GM12865 (cell line): ENCODE measurements around the gene TTLL10.

Experiments
- DNase-seq: peaks from one replicate; pipeline ENCODE4 v3.0.0; 2010; ENCODE audit warnings: low read depth
- H3K4me3 ChIP-seq: 2 replicates; pipeline ENCODE4 v1.5.1; 2011; ENCODE audit warnings: mild to moderate bottlenecking, low read depth, low read length, control low read depth
- CTCF ChIP-seq: IDR thresholded peaks from 2 replicates; pipeline ENCODE4 v1.5.1; 2011; ENCODE audit warnings: low read length, control low read depth, low read depth, inconsistent platforms; ENCODE audit not compliant: insufficient read depth; ENCODE audit errors: missing control alignments

TTLL10 gene

GRCh38 chr1:1129381-1129821, 44.3 kb upstream of the TTLL10 start:
- no peak overlapping the region for H3K4me3 ChIP-seq
- no peak for TF ChIP-seq CTCF
- DNase-seq: no peak

- H3K4me3 ChIP-seq: no peak overlapping the region
- no peak for TF ChIP-seq CTCF
- DNase-seq: no peak
These were observed 43.2 kb upstream of the TTLL10 start for GRCh38 chr1:1130206-1131120.

- no peak for TF ChIP-seq CTCF
- no peak for DNase-seq
- H3K4me3 ChIP-seq: no peak overlapping the region
These were observed 41.4 kb upstream of the TTLL10 start for GRCh38 chr1:1132042-1132950.

- TF ChIP-seq CTCF: no peak
- H3K4me3 ChIP-seq: no peak overlapping the region
- DNase-seq: no peak
These were observed 40.5 kb upstream of the TTLL10 start for GRCh38 chr1:1132956-1133750.

- no peak for DNase-seq
- TF ChIP-seq CTCF: no peak
- no peak overlapping the region for H3K4me3 ChIP-seq
These were observed 39.2 kb upstream of the TTLL10 start for GRCh38 chr1:1134300-1134970.
